Small intestine (tissue), 7 donors: ENCODE measurements around the gene PARD3B. TPM values are rescaled to one million over a fixed set of nuclear protein-coding genes. Genes with fewer than 3 reads are reported as not detected.

Experiments
- DNase-seq, 2 donors: peaks; one replicate each; pipeline versions ENCODE4 v3.0.0 to v3.0.0-alpha.2; 2013
- FAIRE-seq: peaks from 2 replicates; lab custom pipeline; 2012; peaks lifted over from hg19 to GRCh38; lab: Jason Lieb, UNC
- H3K27ac ChIP-seq, 3 donors: one replicate each; pipeline ENCODE4 v1.5.1; 2013; ENCODE audit warnings: low read length in 2 of 3, mild to moderate bottlenecking in 2 of 3, control low read depth in 1 of 3, inconsistent platforms in 1 of 3, low read depth in 1 of 3, moderate library complexity in 1 of 3
- H3K27me3 ChIP-seq, 3 donors: one replicate each; pipeline ENCODE4 v1.6.1; 2013; ENCODE audit warnings: low read length in 3 of 3, inconsistent platforms in 1 of 3; ENCODE audit not compliant: control insufficient read depth in 3 of 3, insufficient read depth in 3 of 3
- H3K36me3 ChIP-seq, 3 donors: one replicate each; pipeline ENCODE4 v1.6.1; 2013; ENCODE audit warnings: low read length in 3 of 3, inconsistent platforms in 1 of 3, low read depth in 1 of 3, mild to moderate bottlenecking in 1 of 3, moderate library complexity in 1 of 3; ENCODE audit not compliant: control insufficient read depth in 3 of 3, insufficient read depth in 2 of 3
- H3K4me1 ChIP-seq, 3 donors: one replicate each; pipeline ENCODE4 v1.6.1; 2013; ENCODE audit warnings: low read length in 2 of 3, inconsistent platforms in 1 of 3, low read depth in 1 of 3, mild to moderate bottlenecking in 1 of 3, moderate library complexity in 1 of 3; ENCODE audit not compliant: control insufficient read depth in 3 of 3, insufficient read depth in 2 of 3
- H3K4me3 ChIP-seq, 3 donors: one replicate each; pipeline ENCODE4 v1.5.1; 2013; ENCODE audit warnings: low read length in 3 of 3, control low read depth in 1 of 3, inconsistent platforms in 1 of 3, low read depth in 1 of 3, mild to moderate bottlenecking in 1 of 3, moderate library complexity in 1 of 3
- H3K9me3 ChIP-seq, 2 donors: one replicate each; pipeline ENCODE4 v1.6.1; 2013; ENCODE audit warnings: low read depth in 1 of 2, low read length in 1 of 2; ENCODE audit not compliant: control insufficient read depth in 2 of 2, insufficient read depth in 1 of 2
- WGBS, 3 donors: extraction: QIAGEN DNeasy Blood & Tissue Kit; methylation state at CpG; one replicate each; pipeline ENCODE4 v1.1.7; 2013; 5-methylcytosine and 5-hydroxymethylcytosine counted together
- polyA plus RNA-seq, 4 donors: library from polyadenylated mRNA; stranded (reverse) in 3 of 4; unstranded in 1 of 4; fragments of 200-250 nt in 3 of 4; fragments of 120-200 nt in 1 of 4; gene quantifications; one replicate each; pipeline versions ENCODE4 v1.2.1 to v1.2.3, GENCODE V29; 2013
- donor health status: healthy with polysubstance abuse.
- donor health status: control.
- donor health status: control.
- donor health status: Bipolar disorder and iron deficiency.
- donor health status: healthy.

The PARD3B gene
- polyA plus RNA-seq, 4 donors = 2.8 to 10.7 (median 3.6) TPM

GRCh38 chr2:204581946-204582345 is 36.7 kb downstream of the PARD3B start:
- Histone ChIP-seq H3K4me1 (peaks cover 0 to 7% (median 0%) of the 10 kb centered on the region in 3 donors), H3K27ac (peak overlapping the region in 1 of 3 donors; percentile 62), H3K4me3 (no peak overlapping the region), H3K36me3 (peaks cover 0 to 4% (median 0%) of the 10 kb centered on the region in 3 donors), H3K9me3 (no peaks in the 10 kb centered on the region), H3K27me3 (no peaks in the 10 kb centered on the region)
- 53 to 60% (median 58%) methylated on average over 4 of the region's 4 CpGs for whole genome bisulfite sequencing, 3 donors
- FAIRE-seq (no peak), DNase-seq (peak in 1 of 2 donors; percentile 59)

GRCh38 chr2:204583773-204584172 is 38.5 kb downstream of the PARD3B start:
- 69 to 95% (median 90%) methylated on average over 2 of the region's 2 CpGs for WGBS, 3 donors
- peaks cover 0 to 4% (median 0%) of the 10 kb centered on the region in 3 donors for H3K36me3 ChIP-seq
- no peak for DNase-seq
- H3K4me1 ChIP-seq = peaks cover 0 to 7% (median 0%) of the 10 kb centered on the region in 3 donors
- no peaks in the 10 kb centered on the region for H3K9me3 ChIP-seq
- no peak overlapping the region for H3K4me3 ChIP-seq
- no peak overlapping the region for H3K27ac ChIP-seq
- FAIRE-seq = no peak
- H3K27me3 ChIP-seq = no peaks in the 10 kb centered on the region

GRCh38 chr2:204585930-204586329 is 40.7 kb downstream of the PARD3B start:
- FAIRE-seq (no peak), DNase-seq (no peak)
- Histone ChIP-seq H3K36me3 (peaks cover 0 to 2% (median 0%) of the 10 kb centered on the region in 3 donors), H3K4me1 (peaks cover 0 to 7% (median 0%) of the 10 kb centered on the region in 3 donors), H3K4me3 (no peak overlapping the region), H3K27me3 (no peaks in the 10 kb centered on the region), H3K9me3 (peaks cover 0 to 6% of the 10 kb centered on the region in 2 donors), H3K27ac (no peak overlapping the region)
- 84 to 91% (median 90%) methylated on average over 1 of the region's 1 CpG for whole genome bisulfite sequencing, 3 donors

GRCh38 chr2:204586444-204587180 is 41.3 kb downstream of the PARD3B start:
- no peak overlapping the region for H3K27ac ChIP-seq
- H3K4me1 ChIP-seq = peaks cover 0 to 4% (median 0%) of the 10 kb centered on the region in 3 donors
- no peak overlapping the region for H3K4me3 ChIP-seq
- H3K27me3 ChIP-seq = no peaks in the 10 kb centered on the region
- DNase-seq = no peak
- peaks cover 0 to 6% of the 10 kb centered on the region in 2 donors for H3K9me3 ChIP-seq
- peaks cover 0 to 2% (median 0%) of the 10 kb centered on the region in 3 donors for H3K36me3 ChIP-seq
- WGBS, 3 donors = 88 to 91% (median 91%) methylated on average over 7 of the region's 7 CpGs
- FAIRE-seq = no peak

- WGBS, 3 donors = 84 to 90% (median 87%) methylated on average over 3 of the region's 3 CpGs
- DNase-seq (no peak), FAIRE-seq (no peak)
- H3K36me3 ChIP-seq = no peaks in the 10 kb centered on the region
- H3K4me1 ChIP-seq = no peaks in the 10 kb centered on the region
- H3K27ac ChIP-seq = no peak overlapping the region
- no peaks in the 10 kb centered on the region for H3K27me3 ChIP-seq
- no peak overlapping the region for H3K4me3 ChIP-seq
- H3K9me3 ChIP-seq = peaks cover 0 to 6% of the 10 kb centered on the region in 2 donors
Measured at GRCh38 chr2:204590063-204590462, 44.8 kb downstream of the PARD3B start.

- H3K9me3 ChIP-seq = peaks cover 0 to 6% of the 10 kb centered on the region in 2 donors
- H3K4me1 ChIP-seq = no peaks in the 10 kb centered on the region
- 69 to 80% (median 76%) methylated on average over 1 of the region's 1 CpG for WGBS, 3 donors
- H3K27ac ChIP-seq = no peak overlapping the region
- no peak overlapping the region for H3K4me3 ChIP-seq
- FAIRE-seq (no peak), DNase-seq (no peak)
- no peaks in the 10 kb centered on the region for H3K27me3 ChIP-seq
- no peaks in the 10 kb centered on the region for H3K36me3 ChIP-seq
Measured at GRCh38 chr2:204591225-204591624, 46.0 kb downstream of the PARD3B start.

GRCh38 chr2:204604061-204604460 is 58.8 kb downstream of the PARD3B start:
- WGBS, 3 donors = 74 to 76% (median 75%) methylated on average over 2 of the region's 2 CpGs
- DNase-seq (no peak), FAIRE-seq (no peak)
- Histone ChIP-seq H3K27ac (peak overlapping the region in 1 of 3 donors; percentile 11), H3K36me3 (no peaks in the 10 kb centered on the region), H3K27me3 (no peaks in the 10 kb centered on the region), H3K4me1 (peaks cover 0 to 4% (median 3%) of the 10 kb centered on the region in 3 donors), H3K9me3 (no peaks in the 10 kb centered on the region), H3K4me3 (no peak overlapping the region)

- WGBS, 3 donors = 50 to 72% (median 58%) methylated on average over 2 of the region's 2 CpGs
- FAIRE-seq = no peak
Measured at GRCh38 chr2:204608237-204608939, 63.1 kb downstream of the PARD3B start.

More at GRCh38 chr2:204608237-204608939, 63.1 kb downstream of the PARD3B start:
- no peaks in the 10 kb centered on the region for H3K27me3 ChIP-seq
- no peak for DNase-seq
- H3K4me3 ChIP-seq = no peak overlapping the region
- no peak overlapping the region for H3K27ac ChIP-seq
- H3K9me3 ChIP-seq = no peaks in the 10 kb centered on the region
- H3K4me1 ChIP-seq = peaks cover 2 to 26% (median 7%) of the 10 kb centered on the region in 3 donors
- no peaks in the 10 kb centered on the region for H3K36me3 ChIP-seq
